Heart left ventricle (tissue), 13 donors: Measurements from ENCODE around the gene PRCC.

Experiments
- CTCF ChIP-seq, 12 donors: fragments of 200-600 bp; sonication (generic) in 4 of 12; IDR thresholded peaks; one replicate each; pipeline versions ENCODE4 v1.5.0 to v1.8.0; 2018 to 2022; ENCODE audit warnings: antibody characterized with exemption in 12 of 12, mild to moderate bottlenecking in 5 of 12
- POLR2A ChIP-seq, 2 donors: fragments of 450-650 bp; IDR thresholded peaks; one replicate each; pipeline ENCODE4 v1.6.1; 2017; ENCODE audit warnings: antibody characterized with exemption in 2 of 2, mild to moderate bottlenecking in 2 of 2, moderate library complexity in 2 of 2
- donor health status: ischemic (EF 13 %, LVEDD 7.1; RV severe dilation, severe dysfunction).
- donor health status: DM: no; HTN: yes; CAD: no.
- donor health status: DM: no; HTN: no; CAD: no.
- donor health status: ischemic (EF 25% LVEDD 6.9; RV normal size, moderate dysfunction).
- donor health status: ischemic (EF 25% LVEDD 5.7; RV mildly dilated, moderate dysfunction).
- donor health status: ischemic (EF 35%, LVEDD 5.7; RV mildly dilated, moderate dysfunction).
- donor health status: nonischemic (EF 11% LVEDD 7.7; RV severe dilation, severe dysfunction).
- donor health status: DM: yes; HTN: yes; CAD: no.
- donor health status: PGD.
- donor health status: ischemic (EF 29% LVEDD 5.4; RV normal size, mild dysfunction).
- donor health status: nonischemic (EF 23%, LVEDD 6.1; RV moderate dilation, normal function).

GRCh38 chr1:156822680-156823079 lies 55.3 kb downstream of the PRCC start:
- TF ChIP-seq CTCF (IDR thresholded peaks at IDR 0.05) (no peak), POLR2A (IDR thresholded peaks at IDR 0.05) (no peak)
